ENCODE measurements around the gene CRYL1. TPM values are rescaled to one million over a fixed set of nuclear protein-coding genes. Genes with fewer than 3 reads are reported as not detected.

CRYL1 gene
- total RNA-seq, 1 experiment from 2014 or later = 3.7 TPM

- H3K9ac ChIP-seq (ENCODE audit: extremely low read depth, insufficient read length, low read length) = no peak overlapping the region
- no peak overlapping the region for H3K56ac ChIP-seq (ENCODE audit: insufficient read length, low read depth, low read length)
- H3K4me2 ChIP-seq (ENCODE audit: insufficient read depth, insufficient read length, low read length) = no peak overlapping the region
- H4K5ac ChIP-seq (ENCODE audit: insufficient read length, low read depth, low read length) = no peak overlapping the region
- no peak overlapping the region for H3T11ph ChIP-seq (ENCODE audit: low read length)
- no peak overlapping the region for H4K91ac ChIP-seq (ENCODE audit: insufficient read length, low read depth, low read length)
- no peaks in the 10 kb centered on the region for H3K27me3 ChIP-seq (ENCODE audit: insufficient read depth, low read length)
- WGBS (ENCODE audit: extremely low coverage, insufficient read length, low lambda C conversion rate) = 100% methylated on average over 1 of the region's 10 CpGs
- H3K4me3 Mint-ChIP-seq = no peak overlapping the region
- H2BK5ac ChIP-seq (ENCODE audit: insufficient read length, low read length) = no peak overlapping the region
- no peak overlapping the region for H3K27ac Mint-ChIP-seq
- no peak overlapping the region for H3K4ac ChIP-seq (ENCODE audit: low read depth, low read length)
- H3K14ac ChIP-seq (ENCODE audit: insufficient read depth, low read length) = no peak overlapping the region
- H3K23me2 ChIP-seq (ENCODE audit: insufficient read length, low read depth, low read length, poor library complexity, severe bottlenecking) = no peaks in the 10 kb centered on the region
- H2AK5ac ChIP-seq (ENCODE audit: insufficient read length, low read length) = no peak overlapping the region
- H3K9me3 ChIP-seq (ENCODE audit: control insufficient read depth, low read depth, low read length) = no peaks in the 10 kb centered on the region
- H3K36me3 Mint-ChIP-seq (ENCODE audit: insufficient read depth in 1 of 3, low read depth in 3 of 3) = peaks cover 4 to 13% (median 8%) of the 10 kb centered on the region in 3 experiments; a peak in 6 of 7 replicates
- H3K27ac ChIP-seq (ENCODE audit: insufficient read length, low read depth, low read length) = no peak overlapping the region
- no peaks in the 10 kb centered on the region for H3K79me1 ChIP-seq (ENCODE audit: insufficient read depth, low read depth, low read length, poor library complexity, severe bottlenecking)
- TF ChIP-seq CTCF (conservative IDR thresholded peaks at IDR 0.05) = no peak
- no peak overlapping the region for H4K8ac ChIP-seq (replicated peaks; ENCODE audit: insufficient read length, low read depth, low read length)
- H2AFZ ChIP-seq (ENCODE audit: low read length) = no peak overlapping the region
- H3K27me3 Mint-ChIP-seq (ENCODE audit: low read depth) = no peaks in the 10 kb centered on the region; the same call in 1 of the 2 replicates
- H3K4me1 Mint-ChIP-seq = peaks cover 3 to 5% of the 10 kb centered on the region in 2 experiments
- no peaks in the 10 kb centered on the region for H4K20me1 ChIP-seq (ENCODE audit: control insufficient read depth, insufficient read depth, insufficient read length)
- no peak overlapping the region for H2BK15ac ChIP-seq (ENCODE audit: low read depth, low read length)
- peaks cover 8 to 22% of the 10 kb centered on the region in 2 experiments; a peak in 4 of 5 replicates for H3K9me3 Mint-ChIP-seq
- H2BK12ac ChIP-seq (ENCODE audit: insufficient read length, low read depth, low read length) = no peak overlapping the region
- no peak overlapping the region for H2BK120ac ChIP-seq (ENCODE audit: low read depth, low read length, poor library complexity, severe bottlenecking)
- H3K79me2 ChIP-seq (ENCODE audit: insufficient read depth, low read length) = no peaks in the 10 kb centered on the region
- H3K23ac ChIP-seq (ENCODE audit: insufficient read length, low read depth, low read length) = no peak overlapping the region
- no peak overlapping the region for H2BK20ac ChIP-seq (ENCODE audit: low read depth, low read length, poor library complexity, severe bottlenecking)
- no peaks in the 10 kb centered on the region; the same call in 1 of the 2 replicates for H3K4me1 ChIP-seq (ENCODE audit: insufficient read depth, low read length)
- DNase-seq = no peak
- no peak overlapping the region for H3K18ac ChIP-seq (ENCODE audit: insufficient read length, low read depth, low read length)
These were observed 28.5 kb downstream of the CRYL1 start for GRCh38 chr13:20497006-20497775.
